IPS DF 6.9 (cell line): ENCODE results near the gene ARHGAP9.
"Not testable (repeated sequence)": the region's sequence is repeated elsewhere in the genome, so short reads cannot be mapped to it uniquely, and the experiment has no call there.

ENCODE experiments used
- DNase-seq: peaks from one replicate; pipeline ENCODE4 v3.0.0-alpha.2; 2013; ENCODE audit warnings: low read depth, low spot score
- H3K27ac ChIP-seq: one replicate; pipeline ENCODE4 v1.5.1; 2013; ENCODE audit warnings: low read length, control low read depth
- H3K27me3 ChIP-seq: 2 replicates; pipeline ENCODE4 v1.6.1; 2013; ENCODE audit warnings: mild to moderate bottlenecking, low read length; ENCODE audit not compliant: control insufficient read depth, insufficient read depth
- H3K36me3 ChIP-seq: 2 replicates; pipeline ENCODE4 v1.6.1; 2013; ENCODE audit warnings: low read length; ENCODE audit not compliant: control insufficient read depth, insufficient read depth
- H3K4me1 ChIP-seq: 2 replicates; pipeline ENCODE4 v1.6.1; 2013; ENCODE audit warnings: low read length; ENCODE audit not compliant: control insufficient read depth, insufficient read depth
- H3K4me3 ChIP-seq: 2 replicates; pipeline ENCODE4 v1.5.1; 2013; ENCODE audit warnings: mild to moderate bottlenecking, low read length
- H3K9me3 ChIP-seq: 2 replicates; pipeline ENCODE4 v1.6.1; 2013; ENCODE audit warnings: low read length, inconsistent platforms; ENCODE audit not compliant: control insufficient read depth, insufficient read depth
- WGBS: extraction: QIAGEN DNeasy Blood & Tissue Kit; methylation state at CpG from one replicate; pipeline ENCODE4 v1.1.7; 2013; ENCODE audit warnings: mixed read lengths, missing lambda C conversion rate; ENCODE audit not compliant: insufficient read length, insufficient coverage; 5-methylcytosine and 5-hydroxymethylcytosine counted together

ARHGAP9 gene

GRCh38 chr12:57449375-57449774, 30.3 kb downstream of the ARHGAP9 start:
- Histone ChIP-seq H3K27me3 (no peaks in the 10 kb centered on the region), H3K4me1 (peaks cover 3% of the 10 kb centered on the region; the same call in 1 of the 2 replicates), H3K4me3 (no peak overlapping the region), H3K27ac (no peak overlapping the region), H3K36me3 (no peaks in the 10 kb centered on the region), H3K9me3 (no peaks in the 10 kb centered on the region)
- DNase-seq: no peak
- no CpG with 5 or more reads among the region's 7 CpGs for WGBS

GRCh38 chr12:57448669-57449068, 31.0 kb downstream of the ARHGAP9 start:
- WGBS: no CpG with 5 or more reads among the region's 2 CpGs
- H3K4me3 ChIP-seq: no peak overlapping the region
- no peak overlapping the region for H3K27ac ChIP-seq
- H3K9me3 ChIP-seq: no peaks in the 10 kb centered on the region
- H3K27me3 ChIP-seq: no peaks in the 10 kb centered on the region
- no peaks in the 10 kb centered on the region for H3K36me3 ChIP-seq
- DNase-seq: no peak
- 0 out of 2 replicates have a peak, but pooled peaks cover 3% of the 10 kb centered on the region for H3K4me1 ChIP-seq

- no peaks in the 10 kb centered on the region for H3K27me3 ChIP-seq
- no peaks in the 10 kb centered on the region for H3K36me3 ChIP-seq
- no peak overlapping the region for H3K27ac ChIP-seq
- WGBS: no CpG with 5 or more reads among the region's 6 CpGs
- no peaks in the 10 kb centered on the region for H3K4me1 ChIP-seq
- H3K4me3 ChIP-seq: no peak overlapping the region
- no peak for DNase-seq
- no peaks in the 10 kb centered on the region; the same call in 1 of the 2 replicates for H3K9me3 ChIP-seq
These were observed 33.2 kb downstream of the ARHGAP9 start for GRCh38 chr12:57446292-57446960.

GRCh38 chr12:57444744-57445143, 34.9 kb downstream of the ARHGAP9 start:
- Histone ChIP-seq H3K4me3 (no peak overlapping the region), H3K9me3 (no peaks in the 10 kb centered on the region; the same call in 1 of the 2 replicates), H3K27ac (no peak overlapping the region), H3K4me1 (no peaks in the 10 kb centered on the region), H3K27me3 (no peaks in the 10 kb centered on the region), H3K36me3 (no peaks in the 10 kb centered on the region)
- no peak for DNase-seq
- no CpG with 5 or more reads among the region's 5 CpGs for WGBS

GRCh38 chr12:57444337-57444736, 35.3 kb downstream of the ARHGAP9 start:
- not testable (repeated sequence) for H3K4me1 ChIP-seq, H3K36me3 ChIP-seq, H3K27ac ChIP-seq, DNase-seq, H3K4me3 ChIP-seq, H3K27me3 ChIP-seq, H3K9me3 ChIP-seq
- WGBS: no CpG with 5 or more reads among the region's 6 CpGs

GRCh38 chr12:57441846-57442427, 37.7 kb downstream of the ARHGAP9 start:
- Histone ChIP-seq H3K27me3 (no peaks in the 10 kb centered on the region), H3K27ac (no peak overlapping the region), H3K4me1 (no peaks in the 10 kb centered on the region), H3K36me3 (no peaks in the 10 kb centered on the region), H3K4me3 (no peak overlapping the region), H3K9me3 (no peaks in the 10 kb centered on the region; the same call in 1 of the 2 replicates)
- DNase-seq: no peak
- WGBS: no CpG with 5 or more reads among the region's 1 CpG

- not testable (repeated sequence) for H3K27ac ChIP-seq, H3K4me3 ChIP-seq, H3K4me1 ChIP-seq, H3K9me3 ChIP-seq, H3K36me3 ChIP-seq, DNase-seq, H3K27me3 ChIP-seq
- WGBS: no CpG with 5 or more reads among the region's 2 CpGs
These were observed 38.3 kb downstream of the ARHGAP9 start for GRCh38 chr12:57441393-57441792.

- no peaks in the 10 kb centered on the region for H3K36me3 ChIP-seq
- no peaks in the 10 kb centered on the region for H3K27me3 ChIP-seq
- H3K4me1 ChIP-seq: no peaks in the 10 kb centered on the region
- no peaks in the 10 kb centered on the region; the same call in 1 of the 2 replicates for H3K9me3 ChIP-seq
- H3K27ac ChIP-seq: no peak overlapping the region
- no peak overlapping the region for H3K4me3 ChIP-seq
- no peak for DNase-seq
- no CpG with 5 or more reads among the region's 4 CpGs for WGBS
These were observed 39.9 kb downstream of the ARHGAP9 start for GRCh38 chr12:57439762-57440266.

GRCh38 chr12:57438400-57438799, 41.3 kb downstream of the ARHGAP9 start:
- H3K27ac ChIP-seq: no peak overlapping the region
- no peaks in the 10 kb centered on the region for H3K36me3 ChIP-seq
- H3K9me3 ChIP-seq: no peaks in the 10 kb centered on the region; the same call in 1 of the 2 replicates
- no peak for DNase-seq
- H3K4me1 ChIP-seq: no peaks in the 10 kb centered on the region
- H3K4me3 ChIP-seq: no peak overlapping the region
- no CpG with 5 or more reads among the region's 1 CpG for WGBS
- no peaks in the 10 kb centered on the region for H3K27me3 ChIP-seq

- Histone ChIP-seq H3K27me3 (no peaks in the 10 kb centered on the region), H3K4me3 (no peak overlapping the region), H3K9me3 (no peaks in the 10 kb centered on the region), H3K36me3 (no peaks in the 10 kb centered on the region), H3K27ac (no peak overlapping the region), H3K4me1 (no peaks in the 10 kb centered on the region)
- no CpG with 5 or more reads among the region's 4 CpGs for WGBS
- no peak for DNase-seq
These were observed 44.4 kb downstream of the ARHGAP9 start for GRCh38 chr12:57435293-57435692.
